Brain microvascular endothelial cell (primary cell): Measurements from ENCODE around the gene PLB1.

Source experiments
- DNase-seq: peaks from one replicate; pipeline ENCODE4 v3.0.0-alpha.2; 2020
- H3K27ac ChIP-seq: fragments of 250-450 bp; sonication (Bioruptor Pico); 2 replicates; pipeline ENCODE4 v1.5.1; 2020; ENCODE audit warnings: mild to moderate bottlenecking, moderate library complexity
- H3K27me3 ChIP-seq: fragments of 250-450 bp; sonication (Bioruptor Pico); replicated peaks from 2 replicates; pipeline ENCODE4 v1.5.1; 2020; ENCODE audit warnings: mild to moderate bottlenecking
- H3K36me3 ChIP-seq: fragments of 250-450 bp; sonication (Bioruptor Pico); replicated peaks from 2 replicates; pipeline ENCODE4 v1.5.1; 2020; ENCODE audit warnings: mild to moderate bottlenecking
- H3K4me3 ChIP-seq: 2 replicates; pipeline ENCODE4 v1.5.1; 2011; ENCODE audit warnings: low read depth, mild to moderate bottlenecking, control low read depth, low read length, moderate library complexity
- in situ Hi-C: cut with HindIII; loops from 2 replicates; pipeline ENCODE4 v1.10.0; 2017; ENCODE audit warnings: low sequenced_read_pairs, low pct_ligation_motif_present
- TF ChIP-seq, protein P1 (sequence below): IDR thresholded peaks from 2 replicates; pipeline ENCODE4 v1.5.1; 2011; ENCODE audit warnings: low read depth, mild to moderate bottlenecking, moderate library complexity, low read length, control low read depth, inconsistent platforms; ENCODE audit errors: missing control alignments

PLB1 gene

DNA sequence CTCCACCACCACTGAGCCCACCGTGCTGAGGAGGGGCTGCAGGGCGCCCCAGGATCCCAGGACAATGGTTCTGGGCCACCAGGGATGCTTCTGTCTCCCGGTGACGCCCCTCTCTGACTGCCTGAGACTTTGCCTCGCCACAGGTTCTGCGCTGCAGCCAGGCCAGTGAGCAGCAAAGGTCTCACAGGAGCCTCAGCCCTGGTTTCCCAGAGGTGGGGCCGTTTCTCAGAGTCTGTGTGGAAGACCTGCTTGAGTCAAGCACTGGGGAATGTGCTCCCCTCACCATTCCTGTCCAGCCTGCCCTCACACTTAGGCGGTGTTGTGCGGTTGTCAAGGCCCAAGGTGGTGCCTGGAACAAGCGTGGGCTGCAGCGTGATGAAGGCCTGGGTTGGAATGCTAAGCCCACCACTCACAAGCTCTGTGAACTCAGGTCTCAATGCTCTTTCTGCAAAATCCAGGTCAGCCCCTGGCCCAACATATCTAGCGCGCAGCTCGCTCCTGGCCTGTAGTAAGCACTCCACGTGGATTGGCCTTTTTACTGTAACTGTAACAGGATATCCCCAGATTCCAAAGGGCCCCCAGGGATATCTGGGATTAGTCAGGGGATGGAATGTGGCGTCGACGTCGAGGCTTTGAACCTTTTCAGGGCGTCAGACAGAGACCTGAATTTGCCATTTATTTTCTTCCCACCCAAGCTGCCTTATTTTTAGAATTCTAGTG is 47.6 kb downstream of the PLB1 start:
- peak; percentile 53 for DNase-seq
- TF ChIP-seq, protein P1, sequence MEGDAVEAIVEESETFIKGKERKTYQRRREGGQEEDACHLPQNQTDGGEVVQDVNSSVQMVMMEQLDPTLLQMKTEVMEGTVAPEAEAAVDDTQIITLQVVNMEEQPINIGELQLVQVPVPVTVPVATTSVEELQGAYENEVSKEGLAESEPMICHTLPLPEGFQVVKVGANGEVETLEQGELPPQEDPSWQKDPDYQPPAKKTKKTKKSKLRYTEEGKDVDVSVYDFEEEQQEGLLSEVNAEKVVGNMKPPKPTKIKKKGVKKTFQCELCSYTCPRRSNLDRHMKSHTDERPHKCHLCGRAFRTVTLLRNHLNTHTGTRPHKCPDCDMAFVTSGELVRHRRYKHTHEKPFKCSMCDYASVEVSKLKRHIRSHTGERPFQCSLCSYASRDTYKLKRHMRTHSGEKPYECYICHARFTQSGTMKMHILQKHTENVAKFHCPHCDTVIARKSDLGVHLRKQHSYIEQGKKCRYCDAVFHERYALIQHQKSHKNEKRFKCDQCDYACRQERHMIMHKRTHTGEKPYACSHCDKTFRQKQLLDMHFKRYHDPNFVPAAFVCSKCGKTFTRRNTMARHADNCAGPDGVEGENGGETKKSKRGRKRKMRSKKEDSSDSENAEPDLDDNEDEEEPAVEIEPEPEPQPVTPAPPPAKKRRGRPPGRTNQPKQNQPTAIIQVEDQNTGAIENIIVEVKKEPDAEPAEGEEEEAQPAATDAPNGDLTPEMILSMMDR: no peak
- H3K4me3 ChIP-seq: no peak overlapping the region
- no peaks in the 10 kb centered on the region for H3K36me3 ChIP-seq
- no peaks in the 10 kb centered on the region for H3K27me3 ChIP-seq
- no peak overlapping the region for H3K27ac ChIP-seq
- in situ Hi-C loops: no loop called here

DNA sequence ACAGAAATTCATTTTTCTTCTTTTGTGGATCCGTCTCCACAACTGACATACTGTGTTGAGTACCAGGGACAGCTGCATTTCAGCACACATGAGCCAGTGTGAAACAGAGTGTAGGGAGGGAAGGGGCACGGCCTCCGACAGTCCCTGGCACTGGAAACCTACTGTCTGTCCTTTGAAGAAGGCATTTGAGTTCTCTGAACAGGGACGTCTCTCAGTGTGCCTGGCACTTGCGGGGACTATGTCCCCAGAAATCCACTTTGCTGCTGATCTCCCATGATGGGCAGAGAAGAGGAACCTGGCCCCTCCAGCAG is 48.1 kb downstream of the PLB1 start:
- in situ Hi-C loops: no loop called here
- no peak for DNase-seq
- Histone ChIP-seq H3K4me3 (no peak overlapping the region), H3K27me3 (no peaks in the 10 kb centered on the region), H3K36me3 (no peaks in the 10 kb centered on the region), H3K27ac (no peak overlapping the region)
- TF ChIP-seq, protein P1: no peak

DNA sequence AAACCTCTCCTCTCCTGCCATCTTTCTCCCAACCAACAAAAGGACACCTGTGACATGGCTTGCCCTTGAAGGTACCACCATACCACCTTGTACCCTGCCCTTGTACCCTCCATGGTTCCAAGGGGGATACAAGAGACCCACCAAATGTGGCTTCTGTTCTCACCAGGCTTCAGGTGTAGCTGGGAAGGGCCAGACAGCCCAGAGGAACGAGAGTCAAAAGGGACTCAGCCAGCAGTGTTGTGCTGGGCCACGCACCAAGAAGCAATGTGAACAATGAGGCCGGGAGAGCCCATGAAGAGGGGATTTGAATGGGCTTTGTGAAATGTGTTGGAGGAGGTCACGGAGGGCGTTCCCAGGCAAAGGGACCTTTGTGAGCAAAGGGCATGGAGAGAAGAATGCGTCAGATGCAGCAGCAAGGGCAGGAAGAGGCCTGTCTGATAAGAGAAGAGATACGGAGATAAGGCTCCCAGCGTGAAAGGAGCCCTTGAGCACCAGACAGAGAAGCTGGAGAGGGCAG is 48.6 kb downstream of the PLB1 start:
- H3K36me3 ChIP-seq: no peaks in the 10 kb centered on the region
- no peak overlapping the region for H3K4me3 ChIP-seq
- peak; percentile 49 for DNase-seq
- no peaks in the 10 kb centered on the region for H3K27me3 ChIP-seq
- H3K27ac ChIP-seq: no peak overlapping the region
- in situ Hi-C loops: no loop called here
- TF ChIP-seq, protein P1: no peak

DNA sequence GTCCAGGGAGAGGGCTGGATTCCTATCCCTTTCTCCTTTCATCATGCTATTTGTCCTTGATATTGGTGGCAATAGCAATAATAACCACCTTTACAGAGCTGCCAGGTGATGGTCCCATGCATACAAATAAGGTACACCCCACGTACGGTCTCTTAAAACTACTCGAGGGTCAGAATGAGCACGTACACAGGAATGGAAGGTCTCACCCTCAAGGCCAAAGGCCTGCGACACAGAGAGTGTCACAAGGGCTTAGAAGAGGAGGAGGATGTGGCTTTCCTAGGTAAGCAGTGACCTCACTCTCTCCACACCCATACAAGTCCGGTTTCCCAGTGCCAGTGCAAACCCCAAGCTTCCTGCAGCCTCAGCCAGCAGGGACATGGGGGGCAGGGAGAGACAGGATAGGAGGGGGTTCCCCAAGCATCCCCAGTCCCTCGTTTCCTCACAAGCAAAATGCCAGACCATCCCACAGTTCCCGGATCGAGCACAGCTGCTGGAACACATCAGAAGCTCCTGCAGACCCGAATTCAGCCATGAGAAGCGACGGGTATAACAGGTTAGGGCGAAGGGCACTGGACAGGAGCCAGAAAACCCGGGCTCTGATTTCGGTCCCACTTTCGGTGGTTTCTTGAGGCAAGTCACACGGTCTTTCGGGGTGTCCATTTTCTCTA is 49.2 kb downstream of the PLB1 start:
- H3K27ac ChIP-seq: no peak overlapping the region
- no peaks in the 10 kb centered on the region for H3K36me3 ChIP-seq
- no peaks in the 10 kb centered on the region for H3K27me3 ChIP-seq
- in situ Hi-C loops: no loop called here
- no peak overlapping the region for H3K4me3 ChIP-seq
- TF ChIP-seq, protein P1: no peak
- DNase-seq: no peak

DNA sequence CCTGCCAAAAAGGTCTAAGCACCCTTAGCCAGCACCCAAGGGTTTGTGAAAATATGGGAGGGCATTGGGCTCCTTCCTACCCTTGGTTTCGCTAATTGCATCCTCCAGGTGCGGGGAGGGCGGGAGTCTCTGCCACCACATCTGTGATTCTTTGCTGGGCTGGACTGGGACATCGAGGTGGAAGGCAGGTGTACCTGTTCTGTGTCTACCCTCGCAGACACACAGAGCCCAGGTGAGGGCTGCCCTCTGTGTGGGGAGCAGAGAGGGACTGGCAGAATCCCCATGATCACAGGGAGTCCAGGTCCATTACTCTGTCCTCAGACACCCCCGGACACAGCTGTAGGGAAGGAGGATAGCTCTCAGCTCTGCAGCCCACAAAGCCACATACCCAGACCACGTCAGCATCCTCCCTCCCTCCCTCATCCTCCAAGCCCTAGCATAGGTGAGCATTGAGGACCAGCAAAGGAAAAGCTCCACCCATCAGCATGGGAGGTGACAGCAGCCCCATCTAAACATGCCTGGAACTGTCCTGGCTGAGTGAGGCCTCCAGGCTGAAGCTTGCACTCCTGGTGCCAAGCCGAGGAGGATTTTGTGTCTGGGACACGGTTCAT is 49.8 kb downstream of the PLB1 start:
- Histone ChIP-seq H3K36me3 (no peaks in the 10 kb centered on the region), H3K27ac (no peak overlapping the region), H3K27me3 (no peaks in the 10 kb centered on the region), H3K4me3 (no peak overlapping the region)
- TF ChIP-seq, protein P1: no peak
- DNase-seq: no peak
- in situ Hi-C loops: no loop called here
